GM18499 (cell line): Measurements from ENCODE around the gene PLCH1.
"Not testable (repeated sequence)": the region's sequence is repeated elsewhere in the genome, so short reads cannot be mapped to it uniquely, and the experiment has no call there.

Source experiments
- ATAC-seq: cut with Tn5 transposase; IDR thresholded peaks from one replicate; pipeline ENCODE4 v1.9.1; 2021; ENCODE audit warnings: moderate number of reproducible peaks; ENCODE audit not compliant: insufficient read depth, unreplicated experiment

PLCH1 gene

DNA sequence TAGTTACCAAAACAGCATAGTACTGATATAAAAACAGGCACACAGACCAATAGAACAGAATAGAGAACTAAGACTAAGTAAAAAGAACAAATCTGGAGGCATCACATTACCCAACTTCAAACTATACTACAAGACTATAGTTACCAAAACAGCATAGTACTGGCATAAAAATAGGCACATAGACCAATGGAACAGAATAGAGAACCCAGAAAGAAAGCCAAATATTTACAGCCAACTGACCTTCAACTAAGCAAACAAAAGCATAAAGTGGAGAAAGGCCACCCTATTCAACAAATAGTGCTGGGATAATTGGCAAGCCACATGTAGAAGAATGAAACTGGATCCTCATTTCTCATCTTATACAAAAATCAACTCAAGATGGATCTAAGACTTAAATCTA is 130.5 kb downstream of the PLCH1 start:
- not testable (repeated sequence) for ATAC-seq

DNA sequence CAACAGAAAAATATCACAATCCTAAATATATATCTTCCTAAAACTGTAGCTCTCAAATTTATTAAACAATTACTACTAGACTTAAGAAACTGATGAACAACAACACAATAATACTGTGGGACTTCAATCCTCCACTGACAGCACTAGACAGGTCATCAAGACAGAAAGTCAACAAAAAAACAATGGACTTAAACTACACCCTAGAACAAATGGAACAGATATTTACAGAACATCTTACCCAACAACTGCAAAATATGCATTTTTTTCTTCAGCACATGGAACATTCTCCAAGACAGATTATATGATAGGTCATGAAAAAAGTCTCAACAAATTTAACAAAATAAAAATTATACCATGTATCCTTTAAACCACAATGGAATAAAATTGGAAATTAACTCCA is 133.4 kb downstream of the PLCH1 start:
- ATAC-seq: no peak

DNA sequence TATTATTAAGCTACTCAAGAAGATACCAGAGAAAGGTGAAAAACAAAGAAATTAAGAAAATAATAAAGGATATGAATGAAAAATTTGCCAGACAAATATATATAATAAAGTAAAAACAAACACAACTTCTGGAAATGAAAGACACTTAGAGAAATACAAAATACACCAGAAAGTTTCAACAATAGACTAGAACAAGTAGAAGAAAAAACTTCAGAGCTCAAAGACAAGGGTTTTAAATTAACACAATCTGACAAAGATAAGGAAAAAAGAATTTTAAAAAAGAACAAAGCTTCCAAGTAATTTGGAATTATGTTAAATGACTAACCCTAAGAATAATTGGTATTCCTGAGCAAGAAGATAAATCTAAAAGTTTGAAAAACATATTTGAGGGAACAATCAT is 135.3 kb downstream of the PLCH1 start:
- no peak for ATAC-seq

DNA sequence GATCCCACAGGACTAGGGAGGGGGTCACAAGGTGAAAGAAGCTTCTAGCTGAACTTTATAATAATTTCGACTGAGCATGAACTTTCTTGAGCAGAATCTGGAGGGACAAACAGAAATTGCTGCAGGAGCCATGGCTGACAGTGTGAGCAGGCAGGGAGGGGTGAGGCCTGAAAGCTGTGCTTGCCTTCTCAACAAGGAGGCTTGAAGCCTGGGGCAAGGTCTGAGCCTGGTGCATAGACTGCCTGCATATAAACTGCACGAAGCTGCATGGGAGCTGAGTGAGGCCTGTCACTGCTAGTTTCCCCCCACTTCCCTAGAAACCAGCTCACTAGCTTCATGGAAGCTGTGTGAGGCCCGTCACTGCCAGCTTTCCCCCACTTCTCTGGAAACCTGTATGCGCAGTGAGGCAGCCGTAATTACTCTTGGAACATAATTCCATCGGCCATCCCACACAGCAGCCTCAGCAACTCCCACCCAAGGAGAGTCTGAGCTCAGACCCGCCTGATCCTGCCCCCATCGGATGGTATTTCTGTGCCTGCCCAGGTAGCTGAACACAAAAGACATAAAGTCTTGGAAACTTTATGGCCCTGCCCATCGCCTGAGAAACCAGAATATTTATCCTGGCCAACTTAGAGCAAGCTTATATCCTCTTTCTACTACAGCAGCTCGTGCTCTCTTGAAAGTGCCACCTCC is 136.5 kb downstream of the PLCH1 start:
- no peak for ATAC-seq

DNA sequence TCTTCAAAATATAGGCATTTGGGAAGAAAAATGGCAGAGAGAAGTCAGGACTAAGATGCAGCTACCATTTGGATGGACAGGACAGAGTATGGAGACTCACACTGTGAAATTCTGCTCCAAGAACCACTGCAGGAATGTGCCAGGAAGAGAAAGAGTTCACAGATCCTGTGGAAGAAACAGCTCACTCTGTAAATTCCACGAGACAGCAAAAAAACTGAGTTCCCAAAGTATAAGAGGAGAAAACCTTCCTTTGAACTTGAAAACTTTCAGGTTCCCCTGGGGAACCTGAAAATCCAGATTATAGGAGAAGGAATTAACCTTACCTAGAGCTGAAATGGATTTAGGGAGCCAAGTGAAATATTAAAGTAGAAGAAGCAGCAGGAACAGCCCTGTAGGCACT is 137.1 kb downstream of the PLCH1 start:
- no peak for ATAC-seq

DNA sequence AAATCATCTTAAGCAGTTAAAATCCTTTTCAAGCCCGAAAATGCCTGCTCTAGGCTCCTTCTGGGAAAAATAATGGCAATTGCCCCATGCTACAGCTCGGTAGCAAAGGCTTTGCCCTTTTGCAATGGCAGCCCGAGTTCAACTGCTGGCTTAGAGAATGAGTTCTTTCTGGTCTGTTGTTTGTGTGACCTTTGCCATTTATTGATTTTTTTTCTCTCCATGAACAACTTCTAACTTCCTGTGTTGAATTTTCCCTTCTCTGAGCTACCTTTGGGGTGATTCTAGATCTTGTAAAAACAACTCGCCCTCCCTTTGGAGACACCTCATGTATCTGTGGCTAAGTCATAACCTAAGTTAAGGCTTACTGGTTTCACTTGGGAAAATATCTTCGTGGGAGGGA is 139.3 kb downstream of the PLCH1 start:
- no peak for ATAC-seq

DNA sequence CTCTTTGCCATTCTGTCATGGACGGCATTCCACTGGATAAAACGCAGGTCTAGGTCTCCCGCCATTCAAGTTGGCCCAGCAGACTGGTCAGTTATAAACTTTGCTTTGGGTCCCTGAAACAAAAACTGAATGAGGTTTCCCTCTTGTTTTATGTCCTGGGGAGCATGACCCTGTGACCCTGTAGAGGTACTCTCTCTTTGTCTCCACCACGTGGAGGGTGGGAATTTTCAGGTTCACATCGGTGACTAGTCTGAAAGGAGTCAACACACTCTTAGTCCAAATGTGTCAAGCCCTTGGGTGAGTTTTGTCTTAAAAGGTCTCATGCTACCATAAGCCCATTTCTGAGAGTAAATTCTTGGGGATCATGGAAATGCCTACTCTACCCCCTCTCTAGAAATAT is 139.9 kb downstream of the PLCH1 start:
- no peak for ATAC-seq

DNA sequence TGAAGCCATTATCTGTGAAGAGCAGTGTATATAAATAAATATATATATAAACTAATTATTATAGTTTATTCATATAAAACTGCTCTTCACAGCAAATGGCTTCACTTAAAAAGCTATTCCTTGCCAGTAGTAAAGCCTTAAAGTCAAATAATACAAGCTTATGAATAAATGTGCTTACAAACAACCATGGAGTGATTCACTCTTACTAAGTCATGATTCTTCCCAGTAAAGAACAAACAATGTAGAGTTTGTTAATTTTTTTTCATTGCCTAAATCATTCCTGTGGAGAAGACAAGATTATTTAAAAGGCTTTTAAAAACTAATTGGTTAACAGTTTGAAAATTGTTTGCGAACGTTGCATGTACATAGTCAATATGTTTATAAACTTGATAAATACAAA is 140.7 kb downstream of the PLCH1 start:
- ATAC-seq: no peak

DNA sequence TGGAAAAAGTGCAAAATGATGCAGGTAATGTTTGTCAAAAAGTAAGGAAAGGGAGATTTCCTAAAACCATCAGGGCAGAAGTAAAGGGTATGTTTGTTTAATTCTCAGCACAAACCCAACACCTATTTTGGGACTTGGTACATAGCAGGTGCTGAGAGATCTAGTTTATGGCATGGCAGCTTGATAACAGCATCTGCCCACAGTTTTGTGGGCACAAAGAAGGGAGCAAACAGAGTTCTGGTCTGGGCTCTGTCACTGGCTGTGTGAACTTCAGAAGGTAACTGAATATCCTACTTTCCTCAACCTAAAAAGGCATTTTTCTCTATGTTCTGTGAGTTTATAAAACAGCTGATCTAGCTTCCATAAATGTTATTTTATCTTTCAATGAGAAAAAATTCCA is 141.6 kb downstream of the PLCH1 start:
- ATAC-seq: no peak

DNA sequence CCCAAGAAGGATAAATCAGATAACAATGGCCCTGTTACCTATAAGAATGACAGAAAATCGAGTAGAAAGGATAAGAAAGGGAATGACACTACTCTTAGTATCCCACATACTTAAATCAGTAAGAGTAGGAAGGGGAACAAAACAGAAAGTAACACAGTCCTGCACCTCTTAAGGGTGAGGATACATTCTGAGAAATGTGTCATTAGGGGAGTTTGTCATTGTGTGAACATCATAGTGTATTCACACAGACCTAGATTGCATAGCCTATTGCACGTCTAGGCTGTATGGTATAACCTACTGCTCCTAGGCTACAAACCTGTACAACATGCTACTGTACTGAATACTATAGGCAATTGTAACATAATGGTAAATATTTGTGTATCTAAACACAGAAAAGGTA is 142.6 kb downstream of the PLCH1 start:
- no peak for ATAC-seq

DNA sequence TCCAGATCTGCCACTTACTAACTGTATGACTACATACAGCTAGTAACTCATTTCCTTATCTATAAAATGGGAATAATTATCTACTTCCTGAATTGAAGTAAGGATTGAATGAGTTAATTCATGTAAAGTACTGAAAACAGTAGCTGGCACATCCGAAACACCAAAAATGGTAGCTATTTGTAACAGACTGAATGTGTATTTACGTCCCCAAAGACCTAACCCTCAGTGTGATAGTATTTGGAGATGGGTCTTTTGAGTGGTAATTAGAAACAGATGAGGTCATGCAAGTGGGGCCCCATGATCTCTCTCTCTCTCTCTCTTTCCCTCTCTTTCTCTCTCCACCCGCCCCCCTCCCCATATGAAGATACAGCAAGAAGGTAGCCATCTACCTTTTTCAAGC is 146.2 kb downstream of the PLCH1 start:
- ATAC-seq: no peak

DNA sequence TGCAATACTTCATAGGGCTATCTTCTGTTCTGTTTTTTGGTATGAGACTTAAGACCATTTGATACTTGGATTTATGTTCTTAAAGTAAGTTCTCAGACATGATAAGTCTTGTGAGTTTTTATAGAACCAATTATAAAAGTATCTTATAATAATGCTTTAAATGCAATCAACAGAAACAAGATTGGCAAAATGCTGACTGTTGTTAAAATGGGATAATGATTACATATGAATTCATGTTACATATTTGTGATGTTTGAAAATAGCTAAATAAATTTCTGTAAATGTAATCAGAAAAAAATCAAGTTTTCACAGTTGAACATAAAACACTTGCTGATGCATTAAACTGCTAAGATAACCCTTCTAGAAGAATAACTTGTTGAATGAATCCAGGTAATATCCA is 148.3 kb downstream of the PLCH1 start:
- ATAC-seq: no peak

DNA sequence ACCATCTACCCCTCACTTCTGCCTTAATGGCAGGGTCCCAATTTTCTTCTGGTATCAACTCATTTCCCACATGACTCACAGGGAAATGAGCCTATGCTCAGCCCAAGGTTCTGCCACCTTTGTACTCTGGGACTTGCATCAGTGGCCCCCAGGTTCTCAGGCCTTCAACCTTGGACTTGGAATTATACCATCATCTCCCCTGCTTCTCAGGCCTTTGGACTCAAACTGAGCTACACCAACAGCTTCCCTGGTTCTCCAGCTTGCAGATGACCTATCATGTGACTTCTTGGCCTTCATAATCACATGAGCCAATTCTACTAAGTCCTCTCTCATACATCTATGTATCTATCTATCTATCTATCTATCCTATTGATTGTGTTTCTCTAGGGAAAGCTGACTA is 149.5 kb downstream of the PLCH1 start:
- ATAC-seq: no peak

DNA sequence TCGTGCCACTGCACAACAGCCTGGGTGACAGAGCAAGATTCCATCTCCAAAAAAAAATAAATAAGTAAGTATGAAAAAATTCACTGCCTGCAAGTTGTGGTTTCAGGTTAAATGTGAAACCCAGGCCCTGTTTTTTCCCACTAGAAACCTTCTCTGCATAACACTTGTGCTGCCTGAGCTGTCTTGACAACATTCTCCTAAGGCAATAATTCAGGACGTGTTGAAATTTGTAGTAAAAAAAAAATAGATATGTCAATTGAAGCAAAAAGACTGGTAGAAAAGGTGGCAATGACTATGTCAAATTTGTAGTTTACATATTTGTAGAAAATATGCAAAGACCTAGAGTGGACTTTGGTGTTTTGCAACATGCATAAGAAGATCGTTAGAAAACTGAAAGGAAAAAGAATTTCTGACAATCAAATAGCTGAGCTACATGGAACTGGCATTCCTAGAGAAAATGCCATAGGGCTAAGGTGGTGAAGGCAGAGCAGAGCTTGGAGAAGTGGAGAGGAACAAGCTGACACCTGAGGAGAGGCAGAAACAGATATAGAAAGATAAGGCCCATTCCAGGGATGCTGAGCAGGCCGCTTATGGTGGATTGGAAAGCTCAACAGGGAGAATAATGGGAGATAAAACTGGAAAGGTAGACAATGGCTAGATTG is 150.2 kb downstream of the PLCH1 start:
- no peak for ATAC-seq

DNA sequence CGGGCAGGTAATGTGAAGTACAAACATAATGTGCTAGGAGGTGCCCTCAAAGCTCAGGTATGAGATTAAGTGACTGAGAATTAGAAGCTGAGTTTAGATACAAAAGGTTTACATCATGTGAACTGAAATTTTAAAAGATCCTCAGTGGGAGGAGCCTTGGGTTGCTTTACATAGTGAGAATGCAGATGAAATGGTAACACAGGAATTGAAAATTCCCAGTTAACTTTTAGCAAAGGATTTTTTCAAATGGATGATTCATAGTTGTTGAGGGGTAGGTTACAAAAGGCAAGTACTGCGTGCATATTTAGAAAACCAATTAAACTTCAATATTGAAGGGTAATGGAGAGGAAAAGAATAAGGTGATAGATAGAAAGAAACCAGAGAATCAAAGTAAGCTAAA is 157.3 kb downstream of the PLCH1 start:
- ATAC-seq: no peak

DNA sequence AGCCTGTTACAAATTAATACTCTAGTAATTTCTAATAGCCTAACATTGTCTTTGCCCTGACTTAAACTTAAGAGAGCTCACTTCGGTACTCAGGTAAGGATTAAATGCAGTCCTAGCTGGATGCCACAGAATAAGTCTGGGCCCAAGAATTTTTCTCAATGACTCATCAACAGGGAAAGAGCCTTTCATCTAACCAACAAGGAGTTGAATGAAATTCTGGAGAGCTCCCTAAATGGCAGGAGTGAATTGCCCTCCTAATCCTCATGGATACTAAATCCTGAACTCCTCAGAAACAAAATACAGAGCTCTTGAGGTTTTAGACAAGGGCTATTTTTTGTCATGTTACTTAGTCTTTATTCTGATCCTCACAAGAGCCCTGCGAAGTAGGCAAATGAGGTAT is 159.5 kb downstream of the PLCH1 start:
- ATAC-seq: no peak

DNA sequence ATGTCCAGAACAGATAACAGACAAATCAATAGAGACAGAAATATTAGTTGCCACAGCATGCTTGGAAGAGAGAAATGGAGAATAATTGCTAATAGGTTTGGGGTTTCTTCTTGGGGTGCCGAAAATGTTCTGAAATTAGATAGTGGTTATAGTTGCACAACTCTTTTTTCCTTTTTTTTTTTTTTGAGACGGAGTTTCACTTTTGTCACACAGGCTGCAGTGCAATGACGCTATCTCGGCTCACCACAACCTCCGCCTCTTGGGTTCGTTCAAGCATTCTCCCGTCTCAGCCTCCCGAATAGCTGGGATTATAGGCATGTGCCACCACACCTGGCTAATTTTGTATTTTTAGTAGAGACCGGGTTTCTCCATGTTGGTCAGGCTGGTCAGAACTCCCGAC is 163.3 kb downstream of the PLCH1 start:
- ATAC-seq: no peak

DNA sequence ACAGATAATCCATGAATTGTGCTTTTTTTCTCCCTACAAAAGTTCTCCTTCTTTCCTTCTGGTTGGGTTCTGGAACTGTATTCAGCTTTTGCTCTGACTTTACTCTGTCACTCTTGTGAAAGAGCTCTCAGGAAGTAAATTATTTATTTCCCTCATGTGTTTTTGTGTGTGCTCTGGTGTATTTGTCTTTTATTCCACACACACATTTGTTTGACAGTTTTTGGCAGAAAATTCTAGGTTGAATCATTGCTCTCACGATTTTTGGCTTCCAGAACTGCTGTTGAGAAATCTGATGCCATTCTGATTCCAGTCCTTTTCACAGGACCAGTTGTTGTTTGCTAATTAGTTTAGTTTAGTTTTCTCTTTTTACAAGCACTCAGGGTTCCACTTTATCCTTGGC is 172.8 kb downstream of the PLCH1 start:
- ATAC-seq: no peak

DNA sequence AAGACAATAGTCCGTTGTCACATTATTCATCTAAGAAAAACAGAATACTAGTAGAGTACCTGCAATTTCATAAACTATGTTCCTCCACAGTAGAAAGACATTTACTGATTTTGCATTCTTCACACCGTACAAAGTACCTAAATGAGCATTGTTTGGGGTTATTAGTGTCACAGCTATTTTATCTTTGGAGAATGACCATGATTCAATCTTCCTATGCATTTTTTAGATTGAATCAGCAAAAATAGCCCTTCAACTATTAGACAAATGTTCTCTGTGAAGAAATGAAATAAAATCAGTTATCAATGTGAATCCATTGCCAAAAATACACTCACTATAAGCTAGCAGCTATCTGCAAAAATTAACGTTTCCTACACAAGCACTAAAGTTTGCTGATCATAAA is 176.6 kb downstream of the PLCH1 start:
- no peak for ATAC-seq

DNA sequence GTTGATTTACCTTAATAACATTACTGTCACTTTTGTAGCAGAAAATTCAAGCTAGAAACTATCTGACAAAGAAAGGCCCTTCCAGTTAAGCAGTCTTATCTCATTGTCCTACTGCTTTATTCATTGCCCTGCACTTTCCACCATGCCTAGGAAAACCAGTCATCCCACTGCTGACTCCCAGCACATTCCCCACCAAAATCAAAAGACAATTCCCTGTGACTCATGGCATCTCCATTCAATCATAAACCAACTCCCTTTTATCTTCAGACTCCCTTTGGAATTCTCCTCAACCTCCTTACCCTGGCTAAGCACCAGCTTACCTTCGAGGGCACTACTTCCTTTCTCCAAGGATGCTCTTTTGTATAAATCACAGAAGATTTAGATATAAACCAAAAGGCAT is 184.3 kb downstream of the PLCH1 start:
- no peak for ATAC-seq

DNA sequence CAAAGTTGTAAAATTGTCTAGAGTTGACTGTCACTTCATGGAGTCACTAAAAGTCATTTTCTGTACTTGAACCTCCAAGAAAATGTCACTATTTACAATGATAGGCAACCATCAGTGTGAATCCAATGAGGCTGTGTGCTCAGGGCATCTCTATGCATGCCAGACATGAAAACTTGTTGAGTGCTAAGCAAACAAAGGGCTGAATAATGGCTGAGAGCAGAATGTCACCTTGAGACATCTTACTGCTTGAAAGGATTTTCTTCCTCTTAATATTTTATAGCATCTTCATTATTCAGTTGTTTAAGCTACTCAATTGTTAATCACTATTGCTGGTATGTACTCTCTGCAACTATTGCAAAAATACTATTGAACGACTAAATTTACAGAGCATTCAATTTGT is 184.7 kb downstream of the PLCH1 start:
- no peak for ATAC-seq

DNA sequence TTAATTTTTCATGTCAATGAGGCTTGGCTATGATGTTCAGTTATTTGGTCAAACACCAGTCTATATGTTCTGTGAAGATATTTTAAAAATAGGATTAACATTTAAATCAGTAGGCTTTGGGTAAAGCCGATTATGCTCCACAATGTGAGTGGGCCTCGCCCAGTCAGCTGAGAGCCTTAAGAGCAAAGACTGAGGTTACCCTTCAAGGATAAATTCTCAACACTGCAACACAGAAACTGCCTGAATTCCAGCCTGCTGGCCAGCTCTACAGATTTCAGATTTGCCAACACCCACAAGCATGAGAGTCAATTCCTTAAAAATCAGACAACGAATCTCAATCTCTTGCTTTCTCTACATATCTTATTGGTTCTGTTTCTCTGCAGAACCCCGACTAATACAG is 188.3 kb downstream of the PLCH1 start:
- ATAC-seq: no peak
